ENCODE results near the gene FOXA3.

FOXA3 gene

GRCh38 chr19:45842198-45842597, 21.9 kb upstream of the FOXA3 start:
- Histone ChIP-seq H3K9ac (ENCODE audit: low read length) (no peak overlapping the region), H3K27me3 (ENCODE audit: control insufficient read depth, insufficient read depth, low read length) (no peaks in the 10 kb centered on the region), H3K27ac (ENCODE audit: low read length) (no peak overlapping the region), H3K36me3 (ENCODE audit: control insufficient read depth, low read depth, low read length) (peaks cover 71% of the 10 kb centered on the region), H3K4me3 (ENCODE audit: low read length) (no peak overlapping the region), H3K9me3 (ENCODE audit: control insufficient read depth, low read depth, low read length) (no peaks in the 10 kb centered on the region), H3K4me1 (ENCODE audit: control insufficient read depth, low read depth, low read length) (no peaks in the 10 kb centered on the region)

- no peaks in the 10 kb centered on the region for H3K9me3 ChIP-seq (ENCODE audit: control insufficient read depth, low read depth, low read length)
- peaks cover 86% of the 10 kb centered on the region for H3K36me3 ChIP-seq (ENCODE audit: control insufficient read depth, low read depth, low read length)
- no peak overlapping the region for H3K4me3 ChIP-seq (ENCODE audit: low read length)
- no peak overlapping the region for H3K9ac ChIP-seq (ENCODE audit: low read length)
- no peak overlapping the region for H3K27ac ChIP-seq (ENCODE audit: low read length)
- no peaks in the 10 kb centered on the region for H3K4me1 ChIP-seq (ENCODE audit: control insufficient read depth, low read depth, low read length)
- no peaks in the 10 kb centered on the region for H3K27me3 ChIP-seq (ENCODE audit: control insufficient read depth, insufficient read depth, low read length)
These were observed 16.5 kb upstream of the FOXA3 start for GRCh38 chr19:45847663-45848062.

- H3K9me3 ChIP-seq (ENCODE audit: control insufficient read depth, low read depth, low read length): no peaks in the 10 kb centered on the region
- H3K27ac ChIP-seq (ENCODE audit: low read length): no peak overlapping the region
- H3K36me3 ChIP-seq (ENCODE audit: control insufficient read depth, low read depth, low read length): peaks cover 84% of the 10 kb centered on the region
- H3K4me1 ChIP-seq (ENCODE audit: control insufficient read depth, low read depth, low read length): no peaks in the 10 kb centered on the region
- H3K9ac ChIP-seq (ENCODE audit: low read length): no peak overlapping the region
- H3K27me3 ChIP-seq (ENCODE audit: control insufficient read depth, insufficient read depth, low read length): no peaks in the 10 kb centered on the region
- H3K4me3 ChIP-seq (ENCODE audit: low read length): no peak overlapping the region
These were observed 15.2 kb upstream of the FOXA3 start for GRCh38 chr19:45848922-45849321.

- no peak overlapping the region for H3K9ac ChIP-seq (ENCODE audit: low read length)
- no peak overlapping the region for H3K4me3 ChIP-seq (ENCODE audit: low read length)
- no peaks in the 10 kb centered on the region for H3K4me1 ChIP-seq (ENCODE audit: control insufficient read depth, low read depth, low read length)
- no peaks in the 10 kb centered on the region for H3K27me3 ChIP-seq (ENCODE audit: control insufficient read depth, insufficient read depth, low read length)
- peaks cover 72% of the 10 kb centered on the region for H3K36me3 ChIP-seq (ENCODE audit: control insufficient read depth, low read depth, low read length)
- no peaks in the 10 kb centered on the region for H3K9me3 ChIP-seq (ENCODE audit: control insufficient read depth, low read depth, low read length)
- no peak overlapping the region for H3K27ac ChIP-seq (ENCODE audit: low read length)
These were observed 11.9 kb upstream of the FOXA3 start for GRCh38 chr19:45852145-45852750.

GRCh38 chr19:45852983-45853382, 11.1 kb upstream of the FOXA3 start:
- H3K4me1 ChIP-seq (ENCODE audit: control insufficient read depth, low read depth, low read length): no peaks in the 10 kb centered on the region
- H3K36me3 ChIP-seq (ENCODE audit: control insufficient read depth, low read depth, low read length): peaks cover 65% of the 10 kb centered on the region
- H3K27me3 ChIP-seq (ENCODE audit: control insufficient read depth, insufficient read depth, low read length): no peaks in the 10 kb centered on the region
- H3K27ac ChIP-seq (ENCODE audit: low read length): no peak overlapping the region
- no peak overlapping the region for H3K4me3 ChIP-seq (ENCODE audit: low read length)
- H3K9ac ChIP-seq (ENCODE audit: low read length): no peak overlapping the region
- H3K9me3 ChIP-seq (ENCODE audit: control insufficient read depth, low read depth, low read length): no peaks in the 10 kb centered on the region

GRCh38 chr19:45854167-45854778, 9.9 kb upstream of the FOXA3 start:
- peaks cover 57% of the 10 kb centered on the region for H3K36me3 ChIP-seq (ENCODE audit: control insufficient read depth, low read depth, low read length)
- H3K27ac ChIP-seq (ENCODE audit: low read length): no peak overlapping the region
- no peaks in the 10 kb centered on the region for H3K4me1 ChIP-seq (ENCODE audit: control insufficient read depth, low read depth, low read length)
- H3K9ac ChIP-seq (ENCODE audit: low read length): no peak overlapping the region
- H3K27me3 ChIP-seq (ENCODE audit: control insufficient read depth, insufficient read depth, low read length): no peaks in the 10 kb centered on the region
- no peak overlapping the region for H3K4me3 ChIP-seq (ENCODE audit: low read length)
- H3K9me3 ChIP-seq (ENCODE audit: control insufficient read depth, low read depth, low read length): no peaks in the 10 kb centered on the region

- Histone ChIP-seq H3K4me3 (ENCODE audit: low read length) (no peak overlapping the region), H3K9me3 (ENCODE audit: control insufficient read depth, low read depth, low read length) (no peaks in the 10 kb centered on the region), H3K36me3 (ENCODE audit: control insufficient read depth, low read depth, low read length) (peaks cover 14% of the 10 kb centered on the region), H3K4me1 (ENCODE audit: control insufficient read depth, low read depth, low read length) (no peaks in the 10 kb centered on the region), H3K9ac (ENCODE audit: low read length) (no peak overlapping the region), H3K27ac (ENCODE audit: low read length) (no peak overlapping the region), H3K27me3 (ENCODE audit: control insufficient read depth, insufficient read depth, low read length) (peaks cover 19% of the 10 kb centered on the region)
These were observed 3.5 kb upstream of the FOXA3 start for GRCh38 chr19:45860359-45861259.

GRCh38 chr19:45862271-45862563, 1.9 kb upstream of the FOXA3 start:
- peak overlapping the region; percentile 75 for H3K27ac ChIP-seq (ENCODE audit: low read length)

GRCh38 chr19:45862564-45863334, 1.4 kb upstream of the FOXA3 start, which contains the start of gene SYMPK:
TSS of gene SYMPK (minus strand) at chr19:45863147. CDS start at chr19:45854495, 8,652 bp downstream.
- H3K36me3 ChIP-seq (ENCODE audit: control insufficient read depth, low read depth, low read length): peaks cover 14% of the 10 kb centered on the region
- peak within 1 kb of the TSS; percentile 79 for H3K9ac ChIP-seq (ENCODE audit: low read length)
- no peaks in the 10 kb centered on the region for H3K4me1 ChIP-seq (ENCODE audit: control insufficient read depth, low read depth, low read length)
- no peaks in the 10 kb centered on the region for H3K9me3 ChIP-seq (ENCODE audit: control insufficient read depth, low read depth, low read length)
- H3K27me3 ChIP-seq (ENCODE audit: control insufficient read depth, insufficient read depth, low read length): peaks cover 19% of the 10 kb centered on the region
- H3K4me3 ChIP-seq (ENCODE audit: low read length): peak within 1 kb of the TSS; percentile 92
- peak within 1 kb of the TSS; percentile 75 for H3K27ac ChIP-seq (ENCODE audit: low read length)

More at GRCh38 chr19:45862271-45862563, 1.9 kb upstream of the FOXA3 start:
- H3K27me3 ChIP-seq (ENCODE audit: control insufficient read depth, insufficient read depth, low read length): peaks cover 19% of the 10 kb centered on the region
- no peaks in the 10 kb centered on the region for H3K4me1 ChIP-seq (ENCODE audit: control insufficient read depth, low read depth, low read length)
- peaks cover 14% of the 10 kb centered on the region for H3K36me3 ChIP-seq (ENCODE audit: control insufficient read depth, low read depth, low read length)
- peak overlapping the region; percentile 89 for H3K4me3 ChIP-seq (ENCODE audit: low read length)
- peak overlapping the region; percentile 79 for H3K9ac ChIP-seq (ENCODE audit: low read length)
- H3K9me3 ChIP-seq (ENCODE audit: control insufficient read depth, low read depth, low read length): no peaks in the 10 kb centered on the region

GRCh38 chr19:45863335-45863839, 739 bp upstream of the FOXA3 start:
- Histone ChIP-seq H3K27me3 (ENCODE audit: control insufficient read depth, insufficient read depth, low read length) (peaks cover 19% of the 10 kb centered on the region), H3K9me3 (ENCODE audit: control insufficient read depth, low read depth, low read length) (no peaks in the 10 kb centered on the region), H3K27ac (ENCODE audit: low read length) (no peak overlapping the region), H3K36me3 (ENCODE audit: control insufficient read depth, low read depth, low read length) (peaks cover 14% of the 10 kb centered on the region), H3K9ac (ENCODE audit: low read length) (no peak overlapping the region), H3K4me3 (ENCODE audit: low read length) (peak overlapping the region; percentile 92), H3K4me1 (ENCODE audit: control insufficient read depth, low read depth, low read length) (no peaks in the 10 kb centered on the region)

GRCh38 chr19:45864629-45865082, 530 bp downstream of the FOXA3 start:
- peak overlapping the region; percentile 41 for H3K27ac ChIP-seq (ENCODE audit: low read length)

More at GRCh38 chr19:45864629-45865082, 530 bp downstream of the FOXA3 start:
- Histone ChIP-seq H3K4me1 (ENCODE audit: control insufficient read depth, low read depth, low read length) (no peaks in the 10 kb centered on the region), H3K9me3 (ENCODE audit: control insufficient read depth, low read depth, low read length) (no peaks in the 10 kb centered on the region), H3K36me3 (ENCODE audit: control insufficient read depth, low read depth, low read length) (peaks cover 6% of the 10 kb centered on the region), H3K4me3 (ENCODE audit: low read length) (peak overlapping the region; percentile 92), H3K27me3 (ENCODE audit: control insufficient read depth, insufficient read depth, low read length) (peaks cover 19% of the 10 kb centered on the region), H3K9ac (ENCODE audit: low read length) (peak overlapping the region; percentile 87)

Measured in iPS-18a (cell line).